OCI-LY7 (cell line): ENCODE data around the gene FASLG.

ENCODE experiments used
- CTCF ChIP-seq: fragments of 200-600 bp; sonication (generic); conservative IDR thresholded peaks from 2 replicates; pipeline ENCODE4 v1.5.1; 2014; ENCODE audit warnings: mild to moderate bottlenecking, antibody characterized with exemption, low read length, moderate library complexity, mixed read lengths
- EZH2phosphoT487 ChIP-seq: fragments of 200-600 bp; sonication (generic); IDR thresholded peaks from 2 replicates; pipeline ENCODE4 v1.6.1; 2018; ENCODE audit warnings: low read depth, borderline replicate concordance, mild to moderate bottlenecking, mixed run types, antibody characterized with exemption, low read length, moderate library complexity, mixed read lengths

GRCh38 chr1:172650474-172651193 is 8.3 kb upstream of the FASLG start:
- no peak for TF ChIP-seq CTCF
- no peak for TF ChIP-seq EZH2phosphoT487
